Measurements from ENCODE around the gene NEAT1. TPM values are rescaled to one million over a fixed set of nuclear protein-coding genes. Genes with fewer than 3 reads are reported as not detected.
"Not testable (repeated sequence)": the region's sequence is repeated elsewhere in the genome, so short reads cannot be mapped to it uniquely, and the experiment has no call there.

NEAT1 gene
- total and polyA plus RNA-seq, 2 experiments from 2014 or later, result 4.2 to 11.3 TPM

DNA sequence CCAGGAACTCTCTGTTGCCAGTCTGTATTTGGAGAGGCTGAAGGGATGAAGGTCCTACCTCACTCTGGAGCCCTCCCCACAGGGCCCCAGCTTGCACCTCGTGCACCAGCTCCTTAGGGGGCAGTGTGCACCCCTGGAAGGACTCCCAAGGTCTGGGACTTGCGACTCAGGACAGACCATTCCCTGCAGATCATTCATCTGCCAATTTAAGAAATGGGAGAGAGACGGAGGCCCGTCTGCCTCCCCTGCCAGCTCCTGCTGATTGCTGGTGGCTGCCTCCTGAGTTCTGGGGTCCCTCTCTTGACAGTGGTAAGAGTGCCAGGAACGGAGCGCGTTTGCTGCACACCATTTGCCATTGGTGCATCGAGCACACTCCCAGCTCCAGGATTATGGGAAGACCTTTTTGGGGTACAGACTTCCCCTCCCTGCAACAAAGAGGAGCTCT is 48.9 kb downstream of the NEAT1 start:
- DNase-seq (ENCODE audit: low read depth in 1 of 2, low spot score in 1 of 2), result peak; percentile 81 to 87
- H3K27ac ChIP-seq, result peak overlapping the region; percentile 97

DNA sequence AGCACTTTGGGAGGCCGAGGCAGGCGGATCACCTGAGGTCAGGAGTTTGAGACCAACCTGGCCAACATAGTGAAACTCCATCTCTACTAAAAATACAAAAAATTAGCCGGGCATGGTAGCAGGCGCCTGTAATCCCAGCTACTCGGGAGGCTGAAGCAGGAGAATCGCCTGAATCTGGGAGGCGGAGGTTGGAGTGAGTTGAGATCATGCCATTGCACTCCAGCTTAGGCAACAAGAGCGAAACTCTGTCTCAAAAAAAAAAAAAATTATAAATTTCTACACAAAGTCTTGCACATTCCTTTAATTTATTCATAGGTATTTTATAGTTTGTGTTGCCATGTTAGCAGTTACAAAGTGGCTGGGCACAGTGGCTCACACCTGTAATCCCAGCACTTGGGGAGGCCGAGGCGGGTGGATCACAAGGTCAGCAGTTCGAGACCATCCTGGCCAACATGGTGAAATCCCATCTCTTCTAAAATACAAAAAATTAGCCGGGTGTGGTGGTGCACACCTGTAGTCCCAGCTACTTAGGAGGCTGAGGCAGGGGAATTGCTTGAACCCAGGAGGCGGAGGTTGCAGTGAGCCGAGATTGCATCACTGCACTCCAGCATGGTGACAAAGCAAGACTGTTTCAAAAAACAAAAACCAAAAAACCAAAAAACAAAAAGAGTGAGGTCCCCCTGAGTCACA is 50.1 kb downstream of the NEAT1 start:
- not testable (repeated sequence) for DNase-seq (ENCODE audit: low read depth in 1 of 2, low spot score in 1 of 2); H3K9me3 ChIP-seq (ENCODE audit: low read depth); H3K36me3 ChIP-seq; H3K27me3 ChIP-seq
- H3K27ac ChIP-seq, result peak overlapping the region; percentile 97
- peak overlapping the region; percentile 1 for H3K4me3 ChIP-seq
- H3K4me1 ChIP-seq (ENCODE audit: low read depth), result peaks cover 24% of the 10 kb centered on the region

More for the DNA sequence above, 48.9 kb downstream of the NEAT1 start:
- TF ChIP-seq, protein P1, sequence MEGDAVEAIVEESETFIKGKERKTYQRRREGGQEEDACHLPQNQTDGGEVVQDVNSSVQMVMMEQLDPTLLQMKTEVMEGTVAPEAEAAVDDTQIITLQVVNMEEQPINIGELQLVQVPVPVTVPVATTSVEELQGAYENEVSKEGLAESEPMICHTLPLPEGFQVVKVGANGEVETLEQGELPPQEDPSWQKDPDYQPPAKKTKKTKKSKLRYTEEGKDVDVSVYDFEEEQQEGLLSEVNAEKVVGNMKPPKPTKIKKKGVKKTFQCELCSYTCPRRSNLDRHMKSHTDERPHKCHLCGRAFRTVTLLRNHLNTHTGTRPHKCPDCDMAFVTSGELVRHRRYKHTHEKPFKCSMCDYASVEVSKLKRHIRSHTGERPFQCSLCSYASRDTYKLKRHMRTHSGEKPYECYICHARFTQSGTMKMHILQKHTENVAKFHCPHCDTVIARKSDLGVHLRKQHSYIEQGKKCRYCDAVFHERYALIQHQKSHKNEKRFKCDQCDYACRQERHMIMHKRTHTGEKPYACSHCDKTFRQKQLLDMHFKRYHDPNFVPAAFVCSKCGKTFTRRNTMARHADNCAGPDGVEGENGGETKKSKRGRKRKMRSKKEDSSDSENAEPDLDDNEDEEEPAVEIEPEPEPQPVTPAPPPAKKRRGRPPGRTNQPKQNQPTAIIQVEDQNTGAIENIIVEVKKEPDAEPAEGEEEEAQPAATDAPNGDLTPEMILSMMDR (IDR thresholded peaks at IDR 0.05; ENCODE audit: low read depth, low read length), result peak; percentile 69
- no peaks in the 10 kb centered on the region for H3K9me3 ChIP-seq (ENCODE audit: low read depth)
- H3K4me1 ChIP-seq (ENCODE audit: low read depth), result peaks cover 23% of the 10 kb centered on the region
- no peaks in the 10 kb centered on the region for H3K27me3 ChIP-seq
- no peaks in the 10 kb centered on the region for H3K36me3 ChIP-seq
- no peak overlapping the region for H3K4me3 ChIP-seq

DNA sequence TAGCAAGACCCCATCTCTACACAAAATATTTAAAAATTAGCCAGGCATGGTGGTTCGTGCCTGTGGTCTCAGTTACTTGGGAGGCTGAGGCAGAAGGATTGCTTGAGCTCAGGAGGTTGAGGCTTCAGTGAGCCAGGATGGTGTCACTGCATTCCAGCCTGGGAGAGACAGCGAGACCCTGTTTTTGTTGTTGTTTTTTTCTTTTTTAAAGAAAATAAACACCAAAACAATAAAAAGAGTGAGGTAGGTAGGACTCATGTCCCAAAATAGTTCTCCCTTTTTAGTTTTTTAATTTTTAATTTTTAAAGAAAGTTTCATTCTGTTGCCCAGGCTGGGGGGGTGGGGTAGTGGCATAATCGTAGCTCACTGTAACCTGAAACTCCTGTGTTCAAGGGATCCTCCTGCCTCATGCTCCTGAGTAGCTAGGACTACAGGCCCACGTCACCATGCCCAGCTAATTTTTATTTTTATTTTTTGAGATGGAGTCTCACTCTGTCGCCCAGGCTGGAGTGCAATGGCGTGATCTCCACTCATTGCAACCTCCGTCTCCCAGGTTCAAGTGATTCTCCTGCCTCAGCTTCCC is 50.8 kb downstream of the NEAT1 start:
- no peaks in the 10 kb centered on the region for H3K36me3 ChIP-seq
- no peak overlapping the region for H3K4me3 ChIP-seq
- no peak for DNase-seq (ENCODE audit: low read depth in 1 of 2, low spot score in 1 of 2)
- peaks cover 30% of the 10 kb centered on the region for H3K4me1 ChIP-seq (ENCODE audit: low read depth)
- TF ChIP-seq, protein P1 (IDR thresholded peaks at IDR 0.05; ENCODE audit: low read depth, low read length), result no peak
- no peaks in the 10 kb centered on the region for H3K9me3 ChIP-seq (ENCODE audit: low read depth)
- H3K27ac ChIP-seq, result peak overlapping the region; percentile 97
- no peaks in the 10 kb centered on the region for H3K27me3 ChIP-seq

GRCh38 chr11:65474864-65475263 is 52.3 kb downstream of the NEAT1 start:
- no peak overlapping the region for H3K4me3 ChIP-seq
- peaks cover 44% of the 10 kb centered on the region for H3K4me1 ChIP-seq (ENCODE audit: low read depth)
- TF ChIP-seq, protein P1 (IDR thresholded peaks at IDR 0.05; ENCODE audit: low read depth, low read length), result no peak
- no peaks in the 10 kb centered on the region for H3K36me3 ChIP-seq
- DNase-seq (ENCODE audit: low read depth in 1 of 2, low spot score in 1 of 2), result no peak
- H3K27me3 ChIP-seq, result no peaks in the 10 kb centered on the region
- H3K27ac ChIP-seq, result no peak overlapping the region
- no peaks in the 10 kb centered on the region for H3K9me3 ChIP-seq (ENCODE audit: low read depth)

DNA sequence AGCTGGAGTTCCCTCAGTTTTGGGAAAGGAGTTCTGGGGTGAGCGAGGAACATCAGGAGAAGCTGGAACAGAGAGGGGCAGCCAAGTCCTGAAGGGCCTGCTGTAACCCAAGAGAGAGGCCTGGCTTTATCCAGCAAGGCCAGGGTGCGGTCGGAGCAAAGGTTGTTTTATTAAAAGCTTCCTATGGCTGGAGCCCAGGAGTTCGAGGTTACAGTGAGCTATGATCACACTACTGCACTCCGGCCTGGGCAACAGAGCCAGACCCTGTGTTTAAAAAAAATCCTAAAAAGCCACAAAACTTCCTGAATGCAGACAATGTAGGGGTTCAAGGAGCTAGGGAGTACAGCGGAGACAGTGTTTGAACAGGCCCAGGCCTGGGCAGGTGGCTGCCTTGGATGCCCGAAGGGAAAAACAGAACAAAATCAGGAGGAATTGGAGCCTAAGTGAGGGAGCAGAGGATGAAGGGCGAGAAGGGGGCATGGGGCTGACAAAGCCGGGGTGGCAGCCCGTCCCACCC is 54.1 kb downstream of the NEAT1 start:
- Histone ChIP-seq H3K36me3 (no peaks in the 10 kb centered on the region), H3K27me3 (no peaks in the 10 kb centered on the region), H3K27ac (peak overlapping the region; percentile 97), H3K4me3 (peak overlapping the region; percentile 45), H3K4me1 (ENCODE audit: low read depth) (peaks cover 42% of the 10 kb centered on the region), H3K9me3 (ENCODE audit: low read depth) (no peaks in the 10 kb centered on the region)
- TF ChIP-seq, protein P1 (IDR thresholded peaks at IDR 0.05; ENCODE audit: low read depth, low read length), result no peak
- DNase-seq (ENCODE audit: low read depth in 1 of 2, low spot score in 1 of 2), result no peak

Measured in cardiac muscle cell (in vitro differentiated cells and primary cell).